BLaER1 treated with 17β-estradiol and CSF1 and Interleukin-3, amounts not matched to agents 10 nM and 100 nM (cell line): ENCODE results near the gene CEP170B.

ENCODE experiments used
- H3K27ac ChIP-seq, 11 experiments: shearing (Covaris generic); formaldehyde crosslinking; 2 replicates each; pipeline ENCODE4 v1.8.1; 2022
- H3K27me3 ChIP-seq, 11 experiments: shearing (Covaris generic); formaldehyde crosslinking; 2 replicates each; pipeline ENCODE4 v1.8.1; 2022
- H3K36me3 ChIP-seq, 11 experiments: shearing (Covaris generic); formaldehyde crosslinking; 2 replicates each; pipeline ENCODE4 v1.8.1; 2022
- H3K4me1 ChIP-seq, 10 experiments: shearing (Covaris generic); formaldehyde crosslinking; 2 replicates each; pipeline ENCODE4 v1.8.1; 2022
- H3K4me2 ChIP-seq, 11 experiments: shearing (Covaris generic); formaldehyde crosslinking; 2 replicates each; pipeline ENCODE4 v1.8.1; 2022
- H3K4me3 ChIP-seq, 10 experiments: shearing (Covaris generic); formaldehyde crosslinking; 2 replicates each; pipeline ENCODE4 v1.8.1; 2022
- H3K9ac ChIP-seq, 11 experiments: shearing (Covaris generic); formaldehyde crosslinking; 2 replicates each; pipeline ENCODE4 v1.8.1; 2022
- H3K9me3 ChIP-seq, 11 experiments: shearing (Covaris generic); formaldehyde crosslinking; replicated peaks in 1 of 11; 2 replicates each; pipeline ENCODE4 v1.8.1; 2022
- H4K20me1 ChIP-seq, 11 experiments: shearing (Covaris generic); formaldehyde crosslinking; 2 replicates each; pipeline ENCODE4 v1.8.1; 2022
- Cebpa-rat ChIP-seq, 11 experiments: shearing (Covaris generic); IDR thresholded peaks; 2 replicates each; pipeline ENCODE4 v1.8.1; 2022

Gene CEP170B

DNA sequence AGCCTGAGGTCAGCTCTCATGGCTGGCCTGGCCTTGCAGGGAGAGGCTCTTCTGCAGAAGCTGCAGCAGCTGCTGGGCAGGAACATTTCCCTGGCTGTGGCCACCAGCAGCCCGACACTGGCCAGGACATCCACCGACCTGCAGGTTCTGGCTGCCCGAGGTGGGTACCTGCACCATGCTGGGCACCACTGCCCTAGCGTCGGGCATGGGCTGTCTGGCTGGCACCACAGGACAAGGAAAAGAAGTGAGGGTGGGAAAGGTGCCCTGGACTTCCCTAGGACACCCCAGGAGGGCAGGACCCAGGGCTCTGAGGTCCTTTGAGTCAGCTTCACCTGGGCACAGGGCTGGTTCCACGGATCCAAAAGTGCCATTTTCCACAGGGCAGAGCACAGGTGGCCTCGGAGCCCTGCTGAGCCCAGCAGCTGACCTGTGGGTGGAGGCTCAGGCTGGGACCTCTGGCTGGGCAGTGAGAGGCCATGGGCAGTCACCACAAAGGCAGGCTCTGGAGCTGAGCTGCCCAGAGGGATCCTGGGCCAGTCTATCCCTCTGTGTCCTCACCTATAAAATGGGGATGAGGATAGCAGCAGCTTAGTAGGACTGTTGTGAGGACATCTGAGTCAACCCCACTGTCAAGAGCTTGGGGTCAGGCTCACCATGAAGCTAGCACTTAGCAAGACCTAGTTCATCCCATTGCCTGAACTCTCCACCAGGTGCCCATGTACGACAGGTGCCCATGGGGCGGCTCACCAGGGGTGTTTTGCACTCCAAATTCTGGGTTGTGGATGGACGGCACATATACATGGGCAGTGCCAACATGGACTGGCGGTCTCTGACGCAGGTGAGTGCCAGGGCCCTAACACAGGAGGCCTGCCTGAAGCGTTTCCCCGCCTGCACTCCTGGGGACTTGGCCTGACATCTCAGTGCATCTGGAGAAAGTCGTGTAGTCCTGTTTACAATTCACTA is 64.5 kb downstream of the CEP170B start:
- Histone ChIP-seq H3K27me3 (peaks cover 0 to 19% (median 6%) of the 10 kb centered on the region in 11 experiments; a peak in 13 of 22 replicates), H3K4me1 (peaks cover 34 to 77% (median 72%) of the 10 kb centered on the region in 10 experiments), H3K4me3 (no peak overlapping the region), H3K9me3 (no peaks in the 10 kb centered on the region), H3K27ac (no peak overlapping the region), H4K20me1 (peaks cover 0 to 48% (median 0%) of the 10 kb centered on the region in 11 experiments; a peak in 5 of 22 replicates), H3K4me2 (no peak overlapping the region), H3K36me3 (peaks cover 0 to 13% (median 0%) of the 10 kb centered on the region in 11 experiments; a peak in 5 of 22 replicates), H3K9ac (no peak overlapping the region)
- TF ChIP-seq Cebpa-rat (IDR thresholded peaks at IDR 0.05) = no peak

- no peak for TF ChIP-seq Cebpa-rat (IDR thresholded peaks at IDR 0.05)
- peak overlapping the region in 6 of 11 experiments; percentile 12 to 86 (median 84); a peak in 7 of 22 replicates for H3K4me2 ChIP-seq
- H3K27me3 ChIP-seq = peaks cover 0 to 28% (median 6%) of the 10 kb centered on the region in 11 experiments; a peak in 13 of 22 replicates
- no peak overlapping the region for H3K27ac ChIP-seq
- peak overlapping the region in 3 of 11 experiments; percentile 23 to 44 (median 43); a peak in 3 of 22 replicates for H3K9ac ChIP-seq
- H3K36me3 ChIP-seq = peaks cover 0 to 13% (median 0%) of the 10 kb centered on the region in 11 experiments; a peak in 5 of 22 replicates
- H4K20me1 ChIP-seq = peaks cover 0 to 41% (median 0%) of the 10 kb centered on the region in 11 experiments; a peak in 5 of 22 replicates
- H3K4me1 ChIP-seq = peaks cover 22 to 76% (median 65%) of the 10 kb centered on the region in 10 experiments
- H3K9me3 ChIP-seq = no peaks in the 10 kb centered on the region
- H3K4me3 ChIP-seq = no peak overlapping the region
Measured at GRCh38 chr14:104930526-104931303, 65.6 kb downstream of the CEP170B start.

- Histone ChIP-seq H3K4me2 (peak overlapping the region in 9 of 11 experiments; percentile 12 to 88 (median 85); a peak in 16 of 22 replicates), H3K36me3 (peaks cover 0 to 13% (median 0%) of the 10 kb centered on the region in 11 experiments; a peak in 5 of 22 replicates), H3K27me3 (peaks cover 0 to 28% (median 6%) of the 10 kb centered on the region in 11 experiments; a peak in 13 of 22 replicates), H3K4me1 (peaks cover 16 to 76% (median 63%) of the 10 kb centered on the region in 10 experiments), H4K20me1 (peaks cover 0 to 35% (median 0%) of the 10 kb centered on the region in 11 experiments; a peak in 5 of 22 replicates), H3K9ac (peak overlapping the region in 4 of 11 experiments; percentile 23 to 44 (median 38); a peak in 4 of 22 replicates), H3K4me3 (no peak overlapping the region), H3K27ac (no peak overlapping the region), H3K9me3 (no peaks in the 10 kb centered on the region)
- no peak for TF ChIP-seq Cebpa-rat (IDR thresholded peaks at IDR 0.05)
Measured at GRCh38 chr14:104931304-104931770, 66.3 kb downstream of the CEP170B start.

GRCh38 chr14:104931771-104932675 is 67.0 kb downstream of the CEP170B start:
- no peak for TF ChIP-seq Cebpa-rat (IDR thresholded peaks at IDR 0.05)
- Histone ChIP-seq H3K9ac (peak overlapping the region in 7 of 11 experiments; percentile 72 to 84 (median 81); a peak in 12 of 22 replicates), H3K4me1 (peaks cover 9 to 74% (median 61%) of the 10 kb centered on the region in 10 experiments), H4K20me1 (peaks cover 0 to 30% (median 0%) of the 10 kb centered on the region in 11 experiments; a peak in 5 of 22 replicates), H3K27ac (peak overlapping the region in 3 of 11 experiments; percentile 77 to 80 (median 78); a peak in 4 of 22 replicates), H3K4me2 (peak overlapping the region; percentile 70 to 91 (median 86)), H3K9me3 (no peaks in the 10 kb centered on the region), H3K27me3 (peaks cover 0 to 28% (median 6%) of the 10 kb centered on the region in 11 experiments; a peak in 13 of 22 replicates), H3K4me3 (peak overlapping the region in 4 of 10 experiments; percentile 60 to 71 (median 62); a peak in 5 of 20 replicates), H3K36me3 (peaks cover 0 to 13% (median 0%) of the 10 kb centered on the region in 11 experiments; a peak in 5 of 22 replicates)

- Histone ChIP-seq H3K9ac (peak overlapping the region; percentile 72 to 84 (median 80)), H3K9me3 (no peaks in the 10 kb centered on the region), H4K20me1 (peaks cover 0 to 22% (median 0%) of the 10 kb centered on the region in 11 experiments; a peak in 3 of 22 replicates), H3K27me3 (peaks cover 0 to 32% (median 6%) of the 10 kb centered on the region in 11 experiments; a peak in 13 of 22 replicates), H3K4me1 (peaks cover 0 to 74% (median 54%) of the 10 kb centered on the region in 10 experiments; a peak in 18 of 20 replicates), H3K36me3 (peaks cover 0 to 13% (median 0%) of the 10 kb centered on the region in 11 experiments; a peak in 5 of 22 replicates), H3K4me3 (peak overlapping the region; percentile 52 to 71 (median 60)), H3K27ac (peak overlapping the region; percentile 54 to 81 (median 77); a peak in 19 of 22 replicates), H3K4me2 (peak overlapping the region; percentile 70 to 91 (median 86))
- no peak for TF ChIP-seq Cebpa-rat (IDR thresholded peaks at IDR 0.05)
Measured at GRCh38 chr14:104932676-104933631, 67.9 kb downstream of the CEP170B start.

GRCh38 chr14:104933746-104934733 is 69.0 kb downstream of the CEP170B start:
- peak overlapping the region; percentile 13 to 61 (median 49); a peak in 18 of 22 replicates for H3K4me2 ChIP-seq
- peaks cover 0 to 65% (median 46%) of the 10 kb centered on the region in 10 experiments; a peak in 17 of 20 replicates for H3K4me1 ChIP-seq
- peaks cover 0 to 32% (median 6%) of the 10 kb centered on the region in 11 experiments; a peak in 13 of 22 replicates for H3K27me3 ChIP-seq
- no peak for TF ChIP-seq Cebpa-rat (IDR thresholded peaks at IDR 0.05)
- no peak overlapping the region for H3K9ac ChIP-seq
- H4K20me1 ChIP-seq = peaks cover 0 to 13% (median 0%) of the 10 kb centered on the region in 11 experiments; a peak in 3 of 22 replicates
- H3K4me3 ChIP-seq = no peak overlapping the region
- no peak overlapping the region for H3K27ac ChIP-seq
- H3K9me3 ChIP-seq = no peaks in the 10 kb centered on the region
- peaks cover 0 to 8% (median 0%) of the 10 kb centered on the region in 11 experiments; a peak in 3 of 22 replicates for H3K36me3 ChIP-seq
